Lower lobe of right lung (tissue), 2 donors: ENCODE measurements around the gene ADAMTSL3. TPM values are rescaled to one million over a fixed set of nuclear protein-coding genes. Genes with fewer than 3 reads are reported as not detected.

Experiments
- ATAC-seq, 2 donors: fragments of 200-7000 bp; cut with Tn5 transposase; one replicate each; pipeline ENCODE4 v1.9.1; 2020 to 2022; ENCODE audit warnings: mild to moderate bottlenecking in 2 of 2, moderate library complexity in 2 of 2
- DNase-seq: peaks from one replicate; pipeline ENCODE4 v3.0.0-alpha.2; 2020
- H3K27ac ChIP-seq: fragments of 200-600 bp; one replicate; pipeline ENCODE4 v1.8.0; 2022
- H3K27me3 ChIP-seq: fragments of 200-600 bp; one replicate; pipeline ENCODE4 v1.8.0; 2022; ENCODE audit warnings: low read depth
- H3K36me3 ChIP-seq: fragments of 200-600 bp; one replicate; pipeline ENCODE4 v1.8.0; 2022; ENCODE audit warnings: mild to moderate bottlenecking
- H3K4me1 ChIP-seq: fragments of 200-600 bp; one replicate; pipeline ENCODE4 v1.8.0; 2022
- H3K4me3 ChIP-seq: fragments of 200-600 bp; one replicate; pipeline ENCODE4 v1.8.0; 2022; ENCODE audit warnings: mild to moderate bottlenecking
- H3K9me3 ChIP-seq: fragments of 200-600 bp; one replicate; pipeline ENCODE4 v1.8.0; 2022
- CTCF ChIP-seq: fragments of 200-600 bp; IDR thresholded peaks from one replicate; pipeline ENCODE4 v1.8.0; 2022; ENCODE audit warnings: antibody characterized with exemption, mild to moderate bottlenecking
- intact Hi-C: fragments of 100-400 bp; cut with DNase I; formaldehyde crosslinking; loops from one replicate; pipeline ENCODE4 v1.11.0; 2022
- total RNA-seq: library from RNA; stranded (reverse); fragmentation: NEBNext Ultra II Directional; extraction: Animal tissue kit (Norgen Biotek cat#: 25700); gene quantifications from one replicate; pipeline ENCODE4 v1.2.1, GENCODE V29; 2021
- donor health status: DM: no; HTN: yes; CAD: no; lungs with severe emphysema.

ADAMTSL3 gene
- total RNA-seq, 1 donor from 2014 or later, result 26.4 TPM

DNA sequence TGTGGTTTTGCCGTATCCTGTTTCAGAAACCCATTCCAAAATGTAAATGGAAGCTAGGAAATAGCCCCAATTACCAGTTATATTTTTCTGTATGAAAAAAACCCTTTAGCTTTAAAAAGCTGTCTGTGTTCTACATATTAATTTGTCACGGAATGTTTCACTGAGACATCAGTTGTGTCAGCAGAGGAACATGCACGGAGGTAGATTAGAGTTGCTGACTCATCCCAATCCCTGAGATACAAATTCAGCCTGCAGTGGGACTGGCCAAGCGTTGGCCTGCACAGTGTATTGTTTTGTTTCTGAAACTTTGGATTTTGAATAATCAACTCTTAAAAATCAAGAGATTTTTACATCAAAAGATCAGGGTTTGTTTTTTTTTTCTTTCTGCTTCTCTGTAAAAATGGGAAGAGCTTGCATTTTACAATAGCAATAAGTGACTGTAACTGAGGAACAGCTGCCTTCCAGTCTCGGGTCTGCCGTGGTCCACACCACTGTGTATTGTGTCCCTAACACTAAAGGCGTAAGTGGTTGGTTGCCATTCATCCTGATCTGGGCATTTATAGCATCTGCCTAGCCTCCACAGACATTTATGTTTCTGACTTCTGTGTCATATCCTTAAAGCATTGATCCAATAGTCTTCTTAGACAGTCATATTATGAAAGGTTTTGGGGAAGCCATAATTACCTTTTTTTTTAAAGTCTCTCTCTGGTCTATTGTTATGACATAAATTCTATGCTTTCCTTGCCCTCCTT is 218.1 kb downstream of the ADAMTSL3 start:
- Histone ChIP-seq H3K27me3 (no peaks in the 10 kb centered on the region), H3K4me1 (no peaks in the 10 kb centered on the region), H3K4me3 (no peak overlapping the region), H3K9me3 (no peaks in the 10 kb centered on the region), H3K27ac (no peak overlapping the region), H3K36me3 (no peaks in the 10 kb centered on the region)
- ATAC-seq (no peak), DNase-seq (no peak)
- TF ChIP-seq CTCF, result no peak
- intact Hi-C loops, result no loop called here

DNA sequence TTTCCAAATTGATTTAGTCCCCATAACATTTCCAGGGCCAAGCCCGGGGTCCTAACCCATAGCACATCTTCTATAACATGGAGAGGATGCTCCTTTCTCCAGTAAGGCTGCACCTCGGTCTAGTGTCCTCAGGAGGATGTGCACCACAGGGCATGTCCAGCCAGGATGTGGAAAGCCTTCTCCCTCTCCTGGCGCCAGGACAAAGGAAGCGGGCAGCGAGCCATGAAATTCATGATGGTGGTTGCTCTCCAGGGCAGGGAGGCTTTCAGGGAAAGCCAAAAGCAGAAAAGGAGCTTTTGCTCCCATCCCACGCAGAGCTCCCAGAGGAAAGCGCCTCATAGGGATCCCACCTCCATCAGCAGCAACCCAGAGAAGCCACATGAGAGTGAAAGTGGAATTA is 220.0 kb downstream of the ADAMTSL3 start:
- intact Hi-C loops, result no loop called here
- no peaks in the 10 kb centered on the region for H3K4me1 ChIP-seq
- DNase-seq, result no peak
- H3K9me3 ChIP-seq, result no peaks in the 10 kb centered on the region
- no peak overlapping the region for H3K4me3 ChIP-seq
- no peak overlapping the region for H3K27ac ChIP-seq
- no peaks in the 10 kb centered on the region for H3K27me3 ChIP-seq
- no peaks in the 10 kb centered on the region for H3K36me3 ChIP-seq
- ATAC-seq, result no peak
- no peak for TF ChIP-seq CTCF

DNA sequence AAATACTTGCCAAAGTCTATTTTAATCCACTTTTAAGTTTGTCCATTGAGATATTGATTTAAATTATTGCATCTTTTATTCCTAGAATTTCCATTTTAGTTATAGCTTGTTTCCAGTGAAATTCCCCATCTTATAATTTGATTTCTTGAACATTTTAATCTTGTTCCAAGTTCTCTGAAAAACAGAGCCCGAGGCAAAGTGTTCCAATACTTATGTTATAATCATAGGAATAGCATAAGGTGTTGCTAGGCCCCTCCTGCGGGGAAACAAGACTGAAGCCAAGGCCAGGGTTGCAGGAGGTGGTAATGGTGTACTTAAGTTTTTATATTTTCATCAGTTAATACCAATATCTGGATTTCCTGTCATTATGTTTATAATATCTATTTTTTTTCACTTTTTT is 226.6 kb downstream of the ADAMTSL3 start:
- Histone ChIP-seq H3K4me1 (no peaks in the 10 kb centered on the region), H3K9me3 (no peaks in the 10 kb centered on the region), H3K36me3 (no peaks in the 10 kb centered on the region), H3K4me3 (no peak overlapping the region), H3K27me3 (no peaks in the 10 kb centered on the region), H3K27ac (no peak overlapping the region)
- DNase-seq (no peak), ATAC-seq (no peak)
- intact Hi-C loops, result no loop called here
- TF ChIP-seq CTCF, result no peak

GRCh38 chr15:83881156-83881555 is 227.2 kb downstream of the ADAMTSL3 start:
- intact Hi-C loops, result no loop called here
- Histone ChIP-seq H3K27ac (no peak overlapping the region), H3K9me3 (no peaks in the 10 kb centered on the region), H3K36me3 (no peaks in the 10 kb centered on the region), H3K4me3 (no peak overlapping the region), H3K27me3 (no peaks in the 10 kb centered on the region), H3K4me1 (no peaks in the 10 kb centered on the region)
- ATAC-seq (no peak), DNase-seq (no peak)
- no peak for TF ChIP-seq CTCF

GRCh38 chr15:83886321-83886720 is 232.4 kb downstream of the ADAMTSL3 start:
- no peaks in the 10 kb centered on the region for H3K36me3 ChIP-seq
- intact Hi-C loops, result no loop called here
- ATAC-seq (no peak), DNase-seq (no peak)
- peaks cover 13% of the 10 kb centered on the region for H3K4me1 ChIP-seq
- no peaks in the 10 kb centered on the region for H3K9me3 ChIP-seq
- no peak overlapping the region for H3K4me3 ChIP-seq
- no peak for TF ChIP-seq CTCF
- H3K27me3 ChIP-seq, result no peaks in the 10 kb centered on the region
- no peak overlapping the region for H3K27ac ChIP-seq
